ENCODE data around the gene RFPL2. TPM values are rescaled to one million over a fixed set of nuclear protein-coding genes. Genes with fewer than 3 reads are reported as not detected.

Gene RFPL2
- polyA plus RNA-seq (2013, experiment 1 of 2), result 0.40 TPM
- polyA plus RNA-seq (2013, experiment 2 of 2), result 0.40 TPM

GRCh38 chr22:32204856-32205722 lies at the start of gene RFPL2:
RFPL2 (minus strand) TSS chr22:32205073; CDS start chr22:32202451, 2,622 bp downstream.
- peak within 1 kb of the TSS; percentile 85 for H3K4me2 ChIP-seq (ENCODE audit: insufficient read depth, low read length, poor library complexity, severe bottlenecking)
- no peak within 1 kb of the TSS for H4K91ac ChIP-seq (ENCODE audit: low read depth, low read length, poor library complexity)
- peak within 1 kb of the TSS; percentile 89 for H3K14ac ChIP-seq (ENCODE audit: low read length)
- no peak within 1 kb of the TSS for H3K27ac ChIP-seq (replicated peaks; ENCODE audit: low read length)
- H3K36me3 ChIP-seq (replicated peaks in 1 of 2; ENCODE audit: control insufficient read depth in 2 of 2, insufficient read depth in 2 of 2, low read length in 2 of 2), result peaks cover 0 to 4% of the 10 kb centered on the region in 2 donors
- H2BK5ac ChIP-seq (ENCODE audit: low read length), result peak within 1 kb of the TSS; percentile 53
- H2BK15ac ChIP-seq (ENCODE audit: low read length), result peak within 1 kb of the TSS; percentile 85
- H2AK5ac ChIP-seq (ENCODE audit: low read depth, low read length), result peak within 1 kb of the TSS; percentile 97
- WGBS, 2 donors (ENCODE audit: extremely low coverage in 2 of 2, insufficient read length in 2 of 2, insufficient replicate concordance in 1 of 2), result no CpG with 5 or more reads among the region's 41 CpGs
- H3K79me1 ChIP-seq (ENCODE audit: low read depth, low read length), result peaks cover 9% of the 10 kb centered on the region
- peak within 1 kb of the TSS; percentile 88 for H3K18ac ChIP-seq (ENCODE audit: low read length)
- H3K9me3 ChIP-seq (replicated peaks in 1 of 2; ENCODE audit: control insufficient read depth in 2 of 2, insufficient read depth in 1 of 2, low read depth in 1 of 2, low read length in 2 of 2), result no peaks in the 10 kb centered on the region
- peak within 1 kb of the TSS; percentile 66 for H3K4ac ChIP-seq (ENCODE audit: low read length)
- H3K9ac ChIP-seq (ENCODE audit: low read depth, low read length, poor library complexity), result peak within 1 kb of the TSS; percentile 65
- H3K27me3 ChIP-seq (ENCODE audit: control insufficient read depth in 3 of 3, insufficient read depth in 3 of 3, low read depth in 1 of 3, low read length in 3 of 3), result peaks cover 2 to 21% (median 3%) of the 10 kb centered on the region in 3 experiments
- peak within 1 kb of the TSS; percentile 31 for H3K23ac ChIP-seq (ENCODE audit: low read depth, low read length, poor library complexity)
- H3K4me3 ChIP-seq (ENCODE audit: low read length in 2 of 2), result peak within 1 kb of the TSS; percentile 47 to 77
- H4K8ac ChIP-seq (ENCODE audit: low read depth, low read length), result no peak within 1 kb of the TSS
- peaks cover 0 to 14% of the 10 kb centered on the region in 2 donors for H3K4me1 ChIP-seq (ENCODE audit: control insufficient read depth in 2 of 2, insufficient read depth in 1 of 2, low read depth in 1 of 2, low read length in 2 of 2)
- H2BK12ac ChIP-seq (ENCODE audit: low read length), result peak within 1 kb of the TSS; percentile 84
- peak; percentile 69 for DNase-seq (ENCODE audit: low spot score)
- peak within 1 kb of the TSS; percentile 4 for H2BK120ac ChIP-seq (ENCODE audit: low read depth, low read length)
- peak within 1 kb of the TSS; percentile 94 for H2AFZ ChIP-seq (ENCODE audit: low read length)

GRCh38 chr22:32249231-32249630 lies 44.4 kb upstream of the RFPL2 start:
- DNase-seq (ENCODE audit: low spot score), result no peak
- no peak overlapping the region for H4K91ac ChIP-seq (ENCODE audit: low read depth, low read length, poor library complexity)
- no peaks in the 10 kb centered on the region for H3K27me3 ChIP-seq (ENCODE audit: control insufficient read depth in 3 of 3, insufficient read depth in 3 of 3, low read depth in 1 of 3, low read length in 3 of 3)
- no CpG with 5 or more reads among the region's 1 CpG for WGBS, 2 donors (ENCODE audit: extremely low coverage in 2 of 2, insufficient read length in 2 of 2, insufficient replicate concordance in 1 of 2)
- H3K4me3 ChIP-seq (ENCODE audit: low read length in 2 of 2), result no peak overlapping the region
- no peak overlapping the region for H3K4ac ChIP-seq (ENCODE audit: low read length)
- no peak overlapping the region for H2AFZ ChIP-seq (ENCODE audit: low read length)
- no peaks in the 10 kb centered on the region for H3K79me1 ChIP-seq (ENCODE audit: low read depth, low read length)
- no peak overlapping the region for H2BK15ac ChIP-seq (ENCODE audit: low read length)
- H3K9ac ChIP-seq (ENCODE audit: low read depth, low read length, poor library complexity), result no peak overlapping the region
- H3K27ac ChIP-seq (replicated peaks; ENCODE audit: low read length), result no peak overlapping the region
- H2BK120ac ChIP-seq (ENCODE audit: low read depth, low read length), result no peak overlapping the region
- H3K36me3 ChIP-seq (replicated peaks in 1 of 2; ENCODE audit: control insufficient read depth in 2 of 2, insufficient read depth in 2 of 2, low read length in 2 of 2), result no peaks in the 10 kb centered on the region
- no peak overlapping the region for H2AK5ac ChIP-seq (ENCODE audit: low read depth, low read length)
- H3K14ac ChIP-seq (ENCODE audit: low read length), result no peak overlapping the region
- no peak overlapping the region for H2BK5ac ChIP-seq (ENCODE audit: low read length)
- H3K4me2 ChIP-seq (ENCODE audit: insufficient read depth, low read length, poor library complexity, severe bottlenecking), result no peak overlapping the region
- H4K8ac ChIP-seq (ENCODE audit: low read depth, low read length), result no peak overlapping the region
- peaks cover 0 to 2% of the 10 kb centered on the region in 2 donors for H3K9me3 ChIP-seq (replicated peaks in 1 of 2; ENCODE audit: control insufficient read depth in 2 of 2, insufficient read depth in 1 of 2, low read depth in 1 of 2, low read length in 2 of 2)
- no peak overlapping the region for H3K18ac ChIP-seq (ENCODE audit: low read length)
- no peak overlapping the region for H3K23ac ChIP-seq (ENCODE audit: low read depth, low read length, poor library complexity)
- no peak overlapping the region for H2BK12ac ChIP-seq (ENCODE audit: low read length)
- peaks cover 0 to 2% of the 10 kb centered on the region in 2 donors for H3K4me1 ChIP-seq (ENCODE audit: control insufficient read depth in 2 of 2, insufficient read depth in 1 of 2, low read depth in 1 of 2, low read length in 2 of 2)

GRCh38 chr22:32248276-32248675 lies 43.4 kb upstream of the RFPL2 start:
- Histone ChIP-seq H3K23ac (ENCODE audit: low read depth, low read length, poor library complexity) (no peak overlapping the region), H3K4me1 (ENCODE audit: control insufficient read depth in 2 of 2, insufficient read depth in 1 of 2, low read depth in 1 of 2, low read length in 2 of 2) (peaks cover 0 to 2% of the 10 kb centered on the region in 2 donors), H3K27me3 (ENCODE audit: control insufficient read depth in 3 of 3, insufficient read depth in 3 of 3, low read depth in 1 of 3, low read length in 3 of 3) (no peaks in the 10 kb centered on the region), H2AFZ (ENCODE audit: low read length) (no peak overlapping the region), H2BK15ac (ENCODE audit: low read length) (no peak overlapping the region), H3K4ac (ENCODE audit: low read length) (no peak overlapping the region), H2BK12ac (ENCODE audit: low read length) (no peak overlapping the region), H3K9ac (ENCODE audit: low read depth, low read length, poor library complexity) (no peak overlapping the region), H2AK5ac (ENCODE audit: low read depth, low read length) (no peak overlapping the region), H4K8ac (ENCODE audit: low read depth, low read length) (no peak overlapping the region), H3K9me3 (replicated peaks in 1 of 2; ENCODE audit: control insufficient read depth in 2 of 2, insufficient read depth in 1 of 2, low read depth in 1 of 2, low read length in 2 of 2) (no peaks in the 10 kb centered on the region), H4K91ac (ENCODE audit: low read depth, low read length, poor library complexity) (no peak overlapping the region), H3K4me3 (ENCODE audit: low read length in 2 of 2) (no peak overlapping the region), H3K79me1 (ENCODE audit: low read depth, low read length) (no peaks in the 10 kb centered on the region), H3K18ac (ENCODE audit: low read length) (no peak overlapping the region), H2BK5ac (ENCODE audit: low read length) (no peak overlapping the region), H3K27ac (replicated peaks; ENCODE audit: low read length) (no peak overlapping the region), H3K36me3 (replicated peaks in 1 of 2; ENCODE audit: control insufficient read depth in 2 of 2, insufficient read depth in 2 of 2, low read length in 2 of 2) (no peaks in the 10 kb centered on the region), H3K4me2 (ENCODE audit: insufficient read depth, low read length, poor library complexity, severe bottlenecking) (no peak overlapping the region), H2BK120ac (ENCODE audit: low read depth, low read length) (no peak overlapping the region), H3K14ac (ENCODE audit: low read length) (no peak overlapping the region)
- no CpG with 5 or more reads among the region's 1 CpG for WGBS, 2 donors (ENCODE audit: extremely low coverage in 2 of 2, insufficient read length in 2 of 2, insufficient replicate concordance in 1 of 2)
- DNase-seq (ENCODE audit: low spot score), result no peak

- peaks cover 0 to 2% of the 10 kb centered on the region in 2 donors for H3K4me1 ChIP-seq (ENCODE audit: control insufficient read depth in 2 of 2, insufficient read depth in 1 of 2, low read depth in 1 of 2, low read length in 2 of 2)
Measured at GRCh38 chr22:32246166-32246565, 41.3 kb upstream of the RFPL2 start.

More at GRCh38 chr22:32246166-32246565, 41.3 kb upstream of the RFPL2 start:
- no peaks in the 10 kb centered on the region for H3K9me3 ChIP-seq (replicated peaks in 1 of 2; ENCODE audit: control insufficient read depth in 2 of 2, insufficient read depth in 1 of 2, low read depth in 1 of 2, low read length in 2 of 2)
- no peak overlapping the region for H3K18ac ChIP-seq (ENCODE audit: low read length)
- H3K27me3 ChIP-seq (ENCODE audit: control insufficient read depth in 3 of 3, insufficient read depth in 3 of 3, low read depth in 1 of 3, low read length in 3 of 3), result no peaks in the 10 kb centered on the region
- H3K79me1 ChIP-seq (ENCODE audit: low read depth, low read length), result no peaks in the 10 kb centered on the region
- no peak overlapping the region for H3K23ac ChIP-seq (ENCODE audit: low read depth, low read length, poor library complexity)
- no peak overlapping the region for H4K91ac ChIP-seq (ENCODE audit: low read depth, low read length, poor library complexity)
- H2BK120ac ChIP-seq (ENCODE audit: low read depth, low read length), result no peak overlapping the region
- no peak overlapping the region for H3K4me2 ChIP-seq (ENCODE audit: insufficient read depth, low read length, poor library complexity, severe bottlenecking)
- no peak overlapping the region for H2BK12ac ChIP-seq (ENCODE audit: low read length)
- H3K4ac ChIP-seq (ENCODE audit: low read length), result no peak overlapping the region
- H2AK5ac ChIP-seq (ENCODE audit: low read depth, low read length), result no peak overlapping the region
- H4K8ac ChIP-seq (ENCODE audit: low read depth, low read length), result no peak overlapping the region
- no CpG with 5 or more reads among the region's 5 CpGs for WGBS, 2 donors (ENCODE audit: extremely low coverage in 2 of 2, insufficient read length in 2 of 2, insufficient replicate concordance in 1 of 2)
- H3K14ac ChIP-seq (ENCODE audit: low read length), result no peak overlapping the region
- H2BK15ac ChIP-seq (ENCODE audit: low read length), result no peak overlapping the region
- no peak overlapping the region for H3K4me3 ChIP-seq (ENCODE audit: low read length in 2 of 2)
- H3K27ac ChIP-seq (replicated peaks; ENCODE audit: low read length), result no peak overlapping the region
- no peak overlapping the region for H2AFZ ChIP-seq (ENCODE audit: low read length)
- H3K36me3 ChIP-seq (replicated peaks in 1 of 2; ENCODE audit: control insufficient read depth in 2 of 2, insufficient read depth in 2 of 2, low read length in 2 of 2), result no peaks in the 10 kb centered on the region
- H2BK5ac ChIP-seq (ENCODE audit: low read length), result no peak overlapping the region
- DNase-seq (ENCODE audit: low spot score), result no peak
- H3K9ac ChIP-seq (ENCODE audit: low read depth, low read length, poor library complexity), result no peak overlapping the region
